ENCODE measurements around the gene PYY.

GRCh38 chr17:44002141-44002848 is 48.6 kb upstream of the PYY start:
- TF ChIP-seq POLR2A (IDR thresholded peaks at IDR 0.05) (peak; percentile 78), CTCF (IDR thresholded peaks at IDR 0.05) (no peak)

All from right lobe of liver (tissue), 4 donors.